Measurements from ENCODE around the gene MINK1. TPM values are rescaled to one million over a fixed set of nuclear protein-coding genes. Genes with fewer than 3 reads are reported as not detected.

The MINK1 gene
- total RNA-seq, 4 donors from 2014 or later: 111 to 278 (median 223) TPM

GRCh38 chr17:4807605-4808377 is 25.3 kb upstream of the MINK1 start:
- Histone ChIP-seq H3K27me3 (no peaks in the 10 kb centered on the region), H3K4me1 (peaks cover 0 to 18% (median 4%) of the 10 kb centered on the region in 4 donors), H3K36me3 (no peaks in the 10 kb centered on the region), H3K9me3 (no peaks in the 10 kb centered on the region), H3K27ac (peak overlapping the region in 3 of 4 donors; percentile 75 to 86 (median 82)), H3K4me3 (peak overlapping the region; percentile 68 to 95 (median 82))
- peak in 1 of 3 donors; percentile 51 for DNase-seq
- no peak for TF ChIP-seq POLR2A (IDR thresholded peaks at IDR 0.05)
- TF ChIP-seq, protein P1, sequence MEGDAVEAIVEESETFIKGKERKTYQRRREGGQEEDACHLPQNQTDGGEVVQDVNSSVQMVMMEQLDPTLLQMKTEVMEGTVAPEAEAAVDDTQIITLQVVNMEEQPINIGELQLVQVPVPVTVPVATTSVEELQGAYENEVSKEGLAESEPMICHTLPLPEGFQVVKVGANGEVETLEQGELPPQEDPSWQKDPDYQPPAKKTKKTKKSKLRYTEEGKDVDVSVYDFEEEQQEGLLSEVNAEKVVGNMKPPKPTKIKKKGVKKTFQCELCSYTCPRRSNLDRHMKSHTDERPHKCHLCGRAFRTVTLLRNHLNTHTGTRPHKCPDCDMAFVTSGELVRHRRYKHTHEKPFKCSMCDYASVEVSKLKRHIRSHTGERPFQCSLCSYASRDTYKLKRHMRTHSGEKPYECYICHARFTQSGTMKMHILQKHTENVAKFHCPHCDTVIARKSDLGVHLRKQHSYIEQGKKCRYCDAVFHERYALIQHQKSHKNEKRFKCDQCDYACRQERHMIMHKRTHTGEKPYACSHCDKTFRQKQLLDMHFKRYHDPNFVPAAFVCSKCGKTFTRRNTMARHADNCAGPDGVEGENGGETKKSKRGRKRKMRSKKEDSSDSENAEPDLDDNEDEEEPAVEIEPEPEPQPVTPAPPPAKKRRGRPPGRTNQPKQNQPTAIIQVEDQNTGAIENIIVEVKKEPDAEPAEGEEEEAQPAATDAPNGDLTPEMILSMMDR (IDR thresholded peaks at IDR 0.05): no peak

GRCh38 chr17:4808378-4808767 is 24.8 kb upstream of the MINK1 start:
- no peaks in the 10 kb centered on the region for H3K27me3 ChIP-seq
- no peaks in the 10 kb centered on the region for H3K9me3 ChIP-seq
- peaks cover 0 to 18% (median 4%) of the 10 kb centered on the region in 4 donors for H3K4me1 ChIP-seq
- H3K27ac ChIP-seq: no peak overlapping the region
- H3K4me3 ChIP-seq: no peak overlapping the region
- H3K36me3 ChIP-seq: no peaks in the 10 kb centered on the region
- DNase-seq: no peak
- TF ChIP-seq, protein P1 (IDR thresholded peaks at IDR 0.05): no peak
- no peak for TF ChIP-seq POLR2A (IDR thresholded peaks at IDR 0.05)

- Histone ChIP-seq H3K36me3 (peaks cover 0 to 13% (median 0%) of the 10 kb centered on the region in 3 donors), H3K27ac (no peak overlapping the region), H3K27me3 (no peaks in the 10 kb centered on the region), H3K9me3 (no peaks in the 10 kb centered on the region), H3K4me3 (no peak overlapping the region), H3K4me1 (peaks cover 0 to 18% (median 4%) of the 10 kb centered on the region in 4 donors)
- no peak for DNase-seq
- TF ChIP-seq, protein P1 (IDR thresholded peaks at IDR 0.05): no peak
- no peak for TF ChIP-seq POLR2A (IDR thresholded peaks at IDR 0.05)
Measured at GRCh38 chr17:4810696-4811290, 22.3 kb upstream of the MINK1 start.

- no peak overlapping the region for H3K4me3 ChIP-seq
- H3K36me3 ChIP-seq: peaks cover 0 to 20% (median 0%) of the 10 kb centered on the region in 3 donors
- peaks cover 0 to 13% (median 4%) of the 10 kb centered on the region in 4 donors for H3K4me1 ChIP-seq
- no peak for DNase-seq
- TF ChIP-seq, protein P1 (IDR thresholded peaks at IDR 0.05): no peak
- no peak for TF ChIP-seq POLR2A (IDR thresholded peaks at IDR 0.05)
- H3K27ac ChIP-seq: no peak overlapping the region
- H3K9me3 ChIP-seq: no peaks in the 10 kb centered on the region
- no peaks in the 10 kb centered on the region for H3K27me3 ChIP-seq
Measured at GRCh38 chr17:4811471-4811870, 21.7 kb upstream of the MINK1 start.

DNA sequence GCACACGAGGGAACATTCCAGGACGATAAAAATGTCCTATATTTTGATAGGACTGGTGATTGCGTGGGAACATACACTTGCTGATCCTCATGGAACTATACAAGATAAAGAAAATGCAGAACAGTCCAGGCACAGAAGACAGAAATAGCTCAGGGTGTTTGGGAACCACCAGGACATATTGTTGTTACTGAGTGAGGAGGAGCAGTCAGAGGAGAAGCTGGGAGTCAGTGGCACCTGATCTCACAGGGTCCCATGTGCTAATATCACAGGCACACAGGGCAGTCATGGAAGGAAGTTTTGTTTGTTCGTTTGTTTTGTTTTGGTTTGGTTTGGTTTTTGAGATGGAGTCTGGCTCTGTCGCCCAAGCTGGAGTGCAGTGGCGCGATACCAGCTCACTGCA is 20.4 kb upstream of the MINK1 start:
- no peak for DNase-seq
- H3K9me3 ChIP-seq: no peaks in the 10 kb centered on the region
- H3K4me3 ChIP-seq: no peak overlapping the region
- TF ChIP-seq, protein P1 (IDR thresholded peaks at IDR 0.05): no peak
- TF ChIP-seq POLR2A (IDR thresholded peaks at IDR 0.05): no peak
- H3K27ac ChIP-seq: no peak overlapping the region
- no peaks in the 10 kb centered on the region for H3K27me3 ChIP-seq
- H3K36me3 ChIP-seq: peaks cover 0 to 32% (median 0%) of the 10 kb centered on the region in 3 donors
- peaks cover 0 to 11% (median 2%) of the 10 kb centered on the region in 4 donors for H3K4me1 ChIP-seq

Data from Peyer's patch (tissue), 4 donors.